ENCODE results near the gene EP300.
A peak's percentile ranks its signal among the peaks of the same experiment; 100 is the strongest.

The EP300 gene

GRCh38 chr22:41226723-41227655, 134.6 kb downstream of the EP300 start:
- ChIA-PET POLR2A (interaction anchor here (0.6 to 1.4 kb wide), 5 partner anchors 11 to 132 kb away, joined by 3 to 6 read pairs (median 4); no protein-coding TSS in a partner anchor), CTCF (interaction anchor here (1.1 kb wide), 1 partner anchor 11 kb away, joined by 3 read pairs; no protein-coding TSS in a partner anchor)
- Histone ChIP-seq H3K4me3 (ENCODE audit: low read depth, low read length) (no peak overlapping the region), H3K4me1 (ENCODE audit: control insufficient read depth, insufficient read depth, low read length) (no peaks in the 10 kb centered on the region), H3K9me3 (ENCODE audit: control insufficient read depth, insufficient read depth, low read depth, low read length) (no peaks in the 10 kb centered on the region), H3K36me3 (ENCODE audit: control insufficient read depth in 2 of 2, insufficient read depth in 1 of 2, low read length in 2 of 2) (peaks cover 18 to 93% of the 10 kb centered on the region in 2 experiments; a peak in 2 of 3 replicates), H3K27ac (ENCODE audit: extremely low read depth, low read depth, low read length) (no peak overlapping the region)
- no peak for TF ChIP-seq CTCF (tag by site-specific recombination; IDR thresholded peaks at IDR 0.05)
- peak; percentile 29 for TF ChIP-seq ZNF623 (tag by site-specific recombination; IDR thresholded peaks at IDR 0.05)
- TF ChIP-seq ZNF843 (tag by site-specific recombination; IDR thresholded peaks at IDR 0.05): no peak
- no peak for TF ChIP-seq WT1 (tag by site-specific recombination; IDR thresholded peaks at IDR 0.05)

- POLR2A ChIA-PET: interaction anchor here (0.6 to 0.9 kb wide), 2 partner anchors 12 to 245 kb away, joined by 3 to 5 read pairs; no protein-coding TSS in a partner anchor
- H3K4me3 ChIP-seq (ENCODE audit: low read depth, low read length): no peak overlapping the region
- no peak overlapping the region for H3K27ac ChIP-seq (ENCODE audit: extremely low read depth, low read depth, low read length)
- CTCF ChIA-PET: no interaction called here
- TF ChIP-seq ZSCAN16 (tag by site-specific recombination; IDR thresholded peaks at IDR 0.05): no peak
- TF ChIP-seq ZNF174 (tag by site-specific recombination; IDR thresholded peaks at IDR 0.05): no peak
- no peak for TF ChIP-seq ZNF639 (tag by site-specific recombination; IDR thresholded peaks at IDR 0.05)
- no peak for TF ChIP-seq ZNF701 (tag by site-specific recombination; IDR thresholded peaks at IDR 0.05)
- TF ChIP-seq GLIS1 (tag by site-specific recombination; IDR thresholded peaks at IDR 0.05): no peak
- no peak for TF ChIP-seq ZNF26 (tag by site-specific recombination; IDR thresholded peaks at IDR 0.05)
- TF ChIP-seq ZNF580 (tag by site-specific recombination; IDR thresholded peaks at IDR 0.05): no peak
- TF ChIP-seq ZNF626 (tag by site-specific recombination; IDR thresholded peaks at IDR 0.05): no peak
- TF ChIP-seq PRDM4 (tag by site-specific recombination; IDR thresholded peaks at IDR 0.05): no peak
- TF ChIP-seq ZNF555 (tag by site-specific recombination; conservative IDR thresholded peaks at IDR 0.05): no peak
- no peak for TF ChIP-seq GLI2 (tag by site-specific recombination; IDR thresholded peaks at IDR 0.05; ENCODE audit: borderline replicate concordance, low read depth)
- no peak for TF ChIP-seq ZNF610 (tag by site-specific recombination; IDR thresholded peaks at IDR 0.05; ENCODE audit: borderline replicate concordance)
- no peak for TF ChIP-seq YY2 (tag by site-specific recombination; IDR thresholded peaks at IDR 0.05)
- TF ChIP-seq ZNF704 (tag by site-specific recombination; IDR thresholded peaks at IDR 0.05): no peak
- no peak for TF ChIP-seq GLIS2 (tag by site-specific recombination; IDR thresholded peaks at IDR 0.05)
- no peak for TF ChIP-seq ZNF670 (tag by site-specific recombination; IDR thresholded peaks at IDR 0.05; ENCODE audit: low read depth)
- TF ChIP-seq ZIC2 (tag by site-specific recombination; IDR thresholded peaks at IDR 0.05): no peak
- peaks cover 10 to 71% of the 10 kb centered on the region in 2 experiments; a peak in 2 of 3 replicates for H3K36me3 ChIP-seq (ENCODE audit: control insufficient read depth in 2 of 2, insufficient read depth in 1 of 2, low read length in 2 of 2)
- no peaks in the 10 kb centered on the region for H3K4me1 ChIP-seq (ENCODE audit: control insufficient read depth, insufficient read depth, low read length)
- H3K9me3 ChIP-seq (ENCODE audit: control insufficient read depth, insufficient read depth, low read depth, low read length): no peaks in the 10 kb centered on the region
Measured at GRCh38 chr22:41229215-41229614, 136.8 kb downstream of the EP300 start.

All from HEK293 (cell line).